ENCODE measurements around the gene RASA4B. TPM values are rescaled to one million over a fixed set of nuclear protein-coding genes. Genes with fewer than 3 reads are reported as not detected.

RASA4B gene
- total and polyA plus RNA-seq, 2 experiments from 2014 or later = 3.2 to 9.3 TPM

DNA sequence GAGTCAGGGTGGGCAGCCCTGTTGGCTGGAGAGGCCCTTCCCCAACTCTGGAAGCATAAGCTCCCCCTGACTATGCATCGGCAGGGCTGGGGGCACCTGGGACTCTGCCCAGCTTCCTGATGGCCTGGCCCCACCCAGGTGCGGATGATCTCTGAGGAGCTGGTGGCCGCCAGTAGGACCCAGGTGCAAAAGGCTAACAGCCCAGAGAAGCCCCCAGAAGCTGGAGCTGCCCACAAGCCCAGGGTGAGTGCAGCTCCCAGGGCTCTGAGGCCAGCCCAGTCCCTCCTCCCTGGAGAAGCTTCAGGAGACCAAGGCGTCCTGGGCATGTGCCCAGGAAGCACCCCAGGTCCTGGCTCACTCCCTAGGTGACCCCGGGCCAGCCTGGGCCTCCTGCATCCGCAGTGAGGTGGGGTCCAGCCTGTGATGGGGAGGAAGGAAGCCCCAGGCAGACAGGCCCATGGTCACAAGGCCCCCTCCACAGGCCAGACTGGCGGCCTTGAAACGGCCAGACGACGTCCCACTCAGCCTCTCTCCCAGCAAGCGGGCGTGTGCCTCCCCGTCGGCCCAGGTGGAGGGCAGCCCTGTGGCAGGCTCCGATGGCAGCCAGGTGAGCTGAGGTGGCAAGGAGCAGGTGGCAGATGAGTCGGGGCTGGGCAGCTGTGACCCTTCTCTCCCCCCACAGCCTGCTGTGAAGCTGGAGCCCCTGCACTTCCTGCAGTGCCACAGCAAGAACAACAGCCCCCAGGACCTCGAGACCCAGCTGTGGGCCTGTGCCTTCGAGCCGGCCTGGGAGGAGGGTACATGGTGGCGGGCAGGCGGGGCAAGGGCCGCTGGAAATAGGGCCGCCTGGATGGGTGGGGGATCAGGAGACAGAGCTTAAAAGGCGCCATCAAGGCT lies 49.7 kb downstream of the RASA4B start:
- TF ChIP-seq, protein P1, sequence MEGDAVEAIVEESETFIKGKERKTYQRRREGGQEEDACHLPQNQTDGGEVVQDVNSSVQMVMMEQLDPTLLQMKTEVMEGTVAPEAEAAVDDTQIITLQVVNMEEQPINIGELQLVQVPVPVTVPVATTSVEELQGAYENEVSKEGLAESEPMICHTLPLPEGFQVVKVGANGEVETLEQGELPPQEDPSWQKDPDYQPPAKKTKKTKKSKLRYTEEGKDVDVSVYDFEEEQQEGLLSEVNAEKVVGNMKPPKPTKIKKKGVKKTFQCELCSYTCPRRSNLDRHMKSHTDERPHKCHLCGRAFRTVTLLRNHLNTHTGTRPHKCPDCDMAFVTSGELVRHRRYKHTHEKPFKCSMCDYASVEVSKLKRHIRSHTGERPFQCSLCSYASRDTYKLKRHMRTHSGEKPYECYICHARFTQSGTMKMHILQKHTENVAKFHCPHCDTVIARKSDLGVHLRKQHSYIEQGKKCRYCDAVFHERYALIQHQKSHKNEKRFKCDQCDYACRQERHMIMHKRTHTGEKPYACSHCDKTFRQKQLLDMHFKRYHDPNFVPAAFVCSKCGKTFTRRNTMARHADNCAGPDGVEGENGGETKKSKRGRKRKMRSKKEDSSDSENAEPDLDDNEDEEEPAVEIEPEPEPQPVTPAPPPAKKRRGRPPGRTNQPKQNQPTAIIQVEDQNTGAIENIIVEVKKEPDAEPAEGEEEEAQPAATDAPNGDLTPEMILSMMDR (IDR thresholded peaks at IDR 0.05; ENCODE audit: poor library complexity) = no peak
- Histone ChIP-seq H3K9me3 (ENCODE audit: low read depth) (no peaks in the 10 kb centered on the region), H3K4me3 (no peak overlapping the region), H3K36me3 (replicated peaks; ENCODE audit: insufficient read depth, low read depth) (no peaks in the 10 kb centered on the region), H3K4me1 (ENCODE audit: insufficient read depth) (peaks cover 7% of the 10 kb centered on the region), H2AFZ (no peak overlapping the region), H3K27me3 (no peaks in the 10 kb centered on the region), H3K27ac (no peak overlapping the region), H4K20me1 (ENCODE audit: insufficient read depth, poor library complexity, severe bottlenecking) (no peaks in the 10 kb centered on the region), H3K79me2 (peaks cover 16% of the 10 kb centered on the region), H3K9me2 (replicated peaks; ENCODE audit: insufficient read depth) (no peaks in the 10 kb centered on the region), H3K4me2 (no peak overlapping the region)
- 96% methylated on average over 24 of the region's 24 CpGs for WGBS (ENCODE audit: low lambda C conversion rate, missing lambda C conversion rate)
- DNase-seq (ENCODE audit: low spot score) = no peak

DNA sequence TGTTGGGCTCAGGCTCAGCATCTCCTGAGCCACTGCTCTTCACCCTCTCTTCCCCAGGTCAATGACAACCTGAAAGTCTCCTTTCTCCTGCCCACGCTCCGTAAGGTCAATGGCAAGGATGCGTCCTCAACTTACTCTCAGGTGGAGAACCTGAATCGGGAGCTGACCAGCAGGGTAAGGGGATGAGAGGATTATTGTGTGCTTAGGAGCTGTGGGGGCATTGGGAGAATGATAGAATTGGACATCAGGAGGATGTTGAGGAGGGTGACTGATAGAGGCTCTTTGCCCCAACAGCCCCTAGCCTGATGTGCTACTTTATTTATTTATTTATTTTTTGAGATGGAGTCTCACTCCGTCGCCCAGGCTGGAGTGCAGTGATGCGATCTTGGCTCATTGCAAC lies 51.5 kb downstream of the RASA4B start:
- Histone ChIP-seq H3K4me2 (peak overlapping the region; percentile 86), H4K20me1 (ENCODE audit: insufficient read depth, poor library complexity, severe bottlenecking) (no peaks in the 10 kb centered on the region), H3K36me3 (replicated peaks; ENCODE audit: insufficient read depth, low read depth) (no peaks in the 10 kb centered on the region), H3K9me2 (replicated peaks; ENCODE audit: insufficient read depth) (no peaks in the 10 kb centered on the region), H3K9me3 (ENCODE audit: low read depth) (no peaks in the 10 kb centered on the region), H3K4me3 (no peak overlapping the region), H2AFZ (no peak overlapping the region), H3K79me2 (peaks cover 27% of the 10 kb centered on the region), H3K27ac (no peak overlapping the region), H3K27me3 (no peaks in the 10 kb centered on the region), H3K4me1 (ENCODE audit: insufficient read depth) (peaks cover 7% of the 10 kb centered on the region)
- DNase-seq (ENCODE audit: low spot score) = no peak
- 95% methylated on average over 7 of the region's 7 CpGs for WGBS (ENCODE audit: low lambda C conversion rate, missing lambda C conversion rate)
- TF ChIP-seq EZH2 (IDR thresholded peaks at IDR 0.05; ENCODE audit: borderline replicate concordance) (no peak), EZH2phosphoT487 (IDR thresholded peaks at IDR 0.05; ENCODE audit: low read depth, severe bottlenecking, unreplicated experiment) (no peak)
- TF ChIP-seq, protein P1 (IDR thresholded peaks at IDR 0.05; ENCODE audit: poor library complexity) = no peak

DNA sequence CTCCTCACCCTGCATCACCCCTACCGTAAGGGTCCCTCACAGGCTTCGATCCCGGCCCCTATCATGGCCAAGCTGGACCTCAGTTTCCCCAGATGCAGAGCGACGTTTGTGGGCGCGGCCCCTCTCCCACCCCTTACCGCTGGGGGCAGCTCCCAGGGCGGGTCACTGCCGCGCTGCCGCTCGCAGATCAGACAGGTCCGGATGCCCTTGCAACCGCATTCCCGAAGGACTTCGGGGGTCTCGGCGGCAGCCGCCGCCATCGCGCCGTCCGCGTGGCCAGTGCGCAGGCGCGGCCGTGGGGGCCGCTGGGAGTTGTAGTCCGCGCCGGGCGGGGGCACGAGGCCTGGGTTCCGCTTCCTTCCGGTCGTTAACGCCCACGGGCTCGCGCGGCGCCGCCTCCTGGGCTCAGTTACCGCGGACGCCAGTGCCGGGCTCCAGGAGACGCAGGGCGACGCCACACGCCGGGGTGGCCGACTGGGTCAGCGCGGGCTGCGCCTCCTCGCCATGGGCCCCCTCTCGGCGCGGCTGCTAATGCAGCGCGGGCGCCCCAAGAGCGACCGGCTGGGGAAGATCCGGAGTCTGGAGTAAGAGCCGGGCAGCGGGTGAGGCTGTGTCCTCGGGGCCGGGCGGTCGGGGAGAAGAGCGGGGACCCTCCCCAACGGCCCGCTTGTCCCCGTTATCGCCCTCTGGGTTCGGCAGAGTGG lies 52.8 kb downstream of the RASA4B start, which contains the start of the genes ALKBH4 and LRWD1:
Gene ALKBH4, minus strand, starts transcription at position 287 of the 704 bp plus-strand sequence. Its CDS starts 27 bp downstream, at position 260.
Gene LRWD1, plus strand, starts transcription at position 408 of the 704 bp plus-strand sequence. Its CDS starts 97 bp downstream, at position 505.
- H4K20me1 ChIP-seq (ENCODE audit: insufficient read depth, poor library complexity, severe bottlenecking) = no peaks in the 10 kb centered on the region
- peaks cover 27% of the 10 kb centered on the region for H3K79me2 ChIP-seq
- peak; percentile 97 for DNase-seq (ENCODE audit: low spot score)
- no peak for TF ChIP-seq EZH2 (IDR thresholded peaks at IDR 0.05; ENCODE audit: borderline replicate concordance)
- TF ChIP-seq EZH2phosphoT487 (IDR thresholded peaks at IDR 0.05; ENCODE audit: low read depth, severe bottlenecking, unreplicated experiment) = no peak
- TF ChIP-seq, protein P1 (IDR thresholded peaks at IDR 0.05; ENCODE audit: poor library complexity) = peak; percentile 9
- H3K4me2 ChIP-seq = peak within 1 kb of the TSS; percentile 93
- no peak within 1 kb of the TSS for H3K27ac ChIP-seq
- H3K9me3 ChIP-seq (ENCODE audit: low read depth) = no peaks in the 10 kb centered on the region
- H3K4me3 ChIP-seq = peak within 1 kb of the TSS; percentile 85
- H3K27me3 ChIP-seq = no peaks in the 10 kb centered on the region
- H3K9me2 ChIP-seq (replicated peaks; ENCODE audit: insufficient read depth) = no peaks in the 10 kb centered on the region
- peak within 1 kb of the TSS; percentile 96 for H2AFZ ChIP-seq
- WGBS (ENCODE audit: low lambda C conversion rate, missing lambda C conversion rate) = 2% methylated on average over 33 of the region's 81 CpGs
- peaks cover 7% of the 10 kb centered on the region for H3K4me1 ChIP-seq (ENCODE audit: insufficient read depth)
- no peaks in the 10 kb centered on the region for H3K36me3 ChIP-seq (replicated peaks; ENCODE audit: insufficient read depth, low read depth)
